KMS-11 (cell line): ENCODE measurements around the gene LCORL.
"Not testable (repeated sequence)": the region's sequence is repeated elsewhere in the genome, so short reads cannot be mapped to it uniquely, and the experiment has no call there.

ENCODE experiments used
- H2AFZ ChIP-seq: fragments of 200-600 bp; sonication (generic); 2 replicates; pipeline ENCODE4 v1.6.1; 2016; ENCODE audit warnings: antibody characterized with exemption, mixed run types, low read depth
- H3K27ac ChIP-seq: fragments of 200-600 bp; sonication (generic); 2 replicates; pipeline ENCODE4 v1.6.1; 2016; ENCODE audit warnings: mild to moderate bottlenecking, mixed run types
- H3K27me3 ChIP-seq: fragments of 200-600 bp; sonication (generic); 2 replicates; pipeline ENCODE4 v1.6.1; 2017; ENCODE audit warnings: mild to moderate bottlenecking, low read depth, mixed run types, moderate library complexity; ENCODE audit not compliant: insufficient read depth
- H3K36me3 ChIP-seq: fragments of 200-600 bp; sonication (generic); 2 replicates; pipeline ENCODE4 v1.6.1; 2017; ENCODE audit warnings: mild to moderate bottlenecking, mixed run types; ENCODE audit not compliant: insufficient read depth
- H3K4me1 ChIP-seq: fragments of 200-600 bp; sonication (generic); 2 replicates; pipeline ENCODE4 v1.6.1; 2016; ENCODE audit warnings: mild to moderate bottlenecking, low read depth, mixed run types; ENCODE audit not compliant: poor library complexity, severe bottlenecking
- H3K4me2 ChIP-seq: fragments of 200-600 bp; sonication (generic); 2 replicates; pipeline ENCODE4 v1.7.0; 2016; ENCODE audit warnings: mild to moderate bottlenecking, mixed run types
- H3K4me3 ChIP-seq: fragments of 200-600 bp; sonication (generic); IDR thresholded peaks from 2 replicates; pipeline ENCODE4 v1.6.1; 2017; ENCODE audit warnings: low read depth, low read length, mixed read lengths; ENCODE audit not compliant: insufficient read depth
- H3K79me2 ChIP-seq: fragments of 200-600 bp; sonication (generic); 2 replicates; pipeline ENCODE4 v1.6.1; 2016; ENCODE audit warnings: low read depth, mixed run types; ENCODE audit not compliant: insufficient read depth
- H3K9ac ChIP-seq: fragments of 200-600 bp; sonication (generic); 2 replicates; pipeline ENCODE4 v1.6.1; 2016; ENCODE audit warnings: mild to moderate bottlenecking, mixed run types
- H4K20me1 ChIP-seq: fragments of 200-600 bp; sonication (generic); 2 replicates; pipeline ENCODE4 v1.6.1; 2016; ENCODE audit warnings: mild to moderate bottlenecking, mixed run types; ENCODE audit not compliant: insufficient read depth
- TF ChIP-seq, protein P1 (sequence below): fragments of 200-600 bp; sonication (generic); conservative IDR thresholded peaks from 2 replicates; pipeline ENCODE4 v1.6.1; 2017; ENCODE audit warnings: low read depth, mild to moderate bottlenecking, antibody characterized with exemption, low read length, moderate library complexity, mixed read lengths

LCORL gene

DNA sequence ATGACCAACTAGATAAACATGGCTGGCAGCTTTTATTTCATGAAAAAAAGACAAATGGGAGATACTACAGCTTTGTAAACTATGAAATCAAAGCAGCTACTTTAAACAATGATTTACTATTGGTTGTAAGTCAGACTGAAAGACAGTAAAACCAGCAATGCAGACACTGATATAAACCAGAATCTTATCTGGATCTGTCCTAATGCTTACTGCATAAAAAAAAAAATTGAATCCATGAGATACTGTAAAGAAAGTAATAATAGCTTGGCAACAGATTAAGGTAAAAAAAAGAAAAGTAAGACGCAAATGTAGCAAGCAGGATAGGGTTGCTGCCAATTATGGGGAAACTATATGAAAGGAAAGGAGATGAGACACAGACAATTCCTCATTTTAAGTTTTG lies 7.3 kb downstream of the LCORL start:
- Histone ChIP-seq H3K4me3 (no peak overlapping the region), H3K36me3 (no peaks in the 10 kb centered on the region), H3K4me2 (no peak overlapping the region), H3K27ac (no peak overlapping the region), H3K4me1 (peaks cover 8% of the 10 kb centered on the region), H3K79me2 (peaks cover 65% of the 10 kb centered on the region), H3K27me3 (no peaks in the 10 kb centered on the region), H3K9ac (no peak overlapping the region), H4K20me1 (no peaks in the 10 kb centered on the region), H2AFZ (no peak overlapping the region)
- TF ChIP-seq, protein P1, sequence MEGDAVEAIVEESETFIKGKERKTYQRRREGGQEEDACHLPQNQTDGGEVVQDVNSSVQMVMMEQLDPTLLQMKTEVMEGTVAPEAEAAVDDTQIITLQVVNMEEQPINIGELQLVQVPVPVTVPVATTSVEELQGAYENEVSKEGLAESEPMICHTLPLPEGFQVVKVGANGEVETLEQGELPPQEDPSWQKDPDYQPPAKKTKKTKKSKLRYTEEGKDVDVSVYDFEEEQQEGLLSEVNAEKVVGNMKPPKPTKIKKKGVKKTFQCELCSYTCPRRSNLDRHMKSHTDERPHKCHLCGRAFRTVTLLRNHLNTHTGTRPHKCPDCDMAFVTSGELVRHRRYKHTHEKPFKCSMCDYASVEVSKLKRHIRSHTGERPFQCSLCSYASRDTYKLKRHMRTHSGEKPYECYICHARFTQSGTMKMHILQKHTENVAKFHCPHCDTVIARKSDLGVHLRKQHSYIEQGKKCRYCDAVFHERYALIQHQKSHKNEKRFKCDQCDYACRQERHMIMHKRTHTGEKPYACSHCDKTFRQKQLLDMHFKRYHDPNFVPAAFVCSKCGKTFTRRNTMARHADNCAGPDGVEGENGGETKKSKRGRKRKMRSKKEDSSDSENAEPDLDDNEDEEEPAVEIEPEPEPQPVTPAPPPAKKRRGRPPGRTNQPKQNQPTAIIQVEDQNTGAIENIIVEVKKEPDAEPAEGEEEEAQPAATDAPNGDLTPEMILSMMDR = no peak

DNA sequence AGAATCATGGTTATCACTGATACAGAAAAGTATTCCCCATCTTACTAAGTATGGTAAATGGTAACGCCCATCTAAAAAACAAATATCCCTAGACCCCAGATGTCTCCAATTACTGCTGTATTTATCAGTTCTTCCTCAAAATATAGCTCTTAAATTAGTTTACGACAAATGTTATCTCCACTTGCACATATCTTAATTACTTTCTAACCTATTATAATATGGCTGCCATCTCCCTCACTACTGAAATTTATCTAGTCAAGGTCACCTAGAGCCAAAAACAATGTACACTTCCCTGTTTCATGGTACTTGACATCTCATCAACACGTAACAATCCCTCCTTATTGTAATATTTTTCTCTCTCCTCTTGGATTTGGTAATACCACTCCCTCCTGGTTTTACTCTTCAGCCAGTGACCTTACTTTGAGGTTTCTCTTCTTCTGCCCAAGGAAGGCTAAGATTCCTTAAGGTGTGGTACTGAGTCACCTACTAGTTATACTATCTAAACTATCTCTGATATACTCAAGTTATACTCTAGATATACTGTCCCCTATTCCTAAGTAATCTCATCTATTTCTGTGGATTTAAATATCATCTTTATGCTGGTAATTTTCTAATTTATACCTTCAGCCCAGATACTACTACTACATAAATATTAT lies 8.6 kb downstream of the LCORL start:
- Histone ChIP-seq H3K79me2 (peaks cover 52% of the 10 kb centered on the region), H4K20me1 (no peaks in the 10 kb centered on the region)

DNA sequence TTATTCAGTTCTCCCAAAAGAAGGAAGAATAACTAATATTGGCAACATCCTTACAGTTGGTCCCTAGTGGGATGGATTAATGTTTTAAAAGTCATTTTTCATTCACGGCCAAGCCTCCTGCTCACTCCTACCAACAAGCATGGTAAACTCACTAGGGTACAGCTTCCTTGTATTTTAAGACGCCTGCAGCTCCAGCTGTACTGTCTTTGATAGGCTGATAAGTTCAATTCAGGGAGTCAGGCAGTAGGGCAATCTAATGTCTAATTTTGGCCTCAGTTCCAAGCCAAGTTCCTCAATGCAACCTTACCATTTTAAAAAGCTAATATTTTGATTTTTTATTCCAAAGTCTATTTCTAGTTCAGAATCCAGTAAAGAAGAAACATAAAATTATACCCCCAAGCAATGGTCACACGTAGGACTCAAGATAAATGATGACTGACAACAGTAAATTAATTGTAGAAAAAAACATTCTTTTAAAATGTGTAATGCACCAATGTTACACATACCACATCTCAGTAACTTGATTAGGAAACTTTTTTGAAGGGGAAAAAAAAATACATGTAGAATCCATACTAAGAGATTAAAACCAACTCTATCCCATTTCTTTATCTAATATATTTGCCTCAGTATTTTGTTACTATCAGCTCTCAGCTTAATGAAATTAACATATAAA lies 9.3 kb downstream of the LCORL start:
- H3K79me2 ChIP-seq = peaks cover 45% of the 10 kb centered on the region
- no peaks in the 10 kb centered on the region for H3K36me3 ChIP-seq
- H3K4me2 ChIP-seq = no peak overlapping the region
- no peaks in the 10 kb centered on the region for H4K20me1 ChIP-seq
- no peaks in the 10 kb centered on the region for H3K27me3 ChIP-seq
- H3K4me3 ChIP-seq = no peak overlapping the region
- H2AFZ ChIP-seq = no peak overlapping the region
- H3K4me1 ChIP-seq = no peaks in the 10 kb centered on the region
- TF ChIP-seq, protein P1 = no peak
- no peak overlapping the region for H3K27ac ChIP-seq
- H3K9ac ChIP-seq = no peak overlapping the region

More for the DNA sequence above, 8.6 kb downstream of the LCORL start:
- Histone ChIP-seq H3K36me3 (no peaks in the 10 kb centered on the region), H2AFZ (no peak overlapping the region), H3K4me1 (no peaks in the 10 kb centered on the region), H3K4me2 (no peak overlapping the region), H3K9ac (no peak overlapping the region), H3K27ac (no peak overlapping the region), H3K27me3 (no peaks in the 10 kb centered on the region), H3K4me3 (no peak overlapping the region)
- TF ChIP-seq, protein P1 = no peak

DNA sequence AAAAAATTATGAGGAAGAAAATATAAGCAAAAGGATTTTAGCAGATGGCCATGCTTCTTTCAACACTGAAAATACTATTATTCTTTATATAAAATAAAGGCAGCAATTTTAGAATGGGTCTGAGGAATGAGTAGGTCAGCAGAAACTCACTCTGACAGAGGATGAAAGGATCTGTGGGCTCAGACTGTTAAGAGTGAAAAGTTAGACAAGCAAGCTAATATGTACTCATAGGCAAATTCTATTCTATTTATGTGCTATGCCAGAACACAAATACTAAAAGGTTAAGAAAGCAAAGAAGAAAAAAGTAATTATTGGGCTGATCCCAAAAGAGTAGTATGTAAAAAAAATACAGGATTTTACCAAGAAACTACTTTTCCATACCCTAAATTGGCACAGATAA lies 13.9 kb downstream of the LCORL start:
- H4K20me1 ChIP-seq = no peaks in the 10 kb centered on the region
- TF ChIP-seq, protein P1 = no peak
- no peak overlapping the region for H3K4me3 ChIP-seq
- no peak overlapping the region for H3K9ac ChIP-seq
- no peaks in the 10 kb centered on the region for H3K36me3 ChIP-seq
- no peak overlapping the region for H2AFZ ChIP-seq
- no peak overlapping the region for H3K27ac ChIP-seq
- H3K79me2 ChIP-seq = peaks cover 10% of the 10 kb centered on the region; the same call in 1 of the 2 replicates
- no peaks in the 10 kb centered on the region for H3K27me3 ChIP-seq
- no peaks in the 10 kb centered on the region for H3K4me1 ChIP-seq
- H3K4me2 ChIP-seq = no peak overlapping the region

DNA sequence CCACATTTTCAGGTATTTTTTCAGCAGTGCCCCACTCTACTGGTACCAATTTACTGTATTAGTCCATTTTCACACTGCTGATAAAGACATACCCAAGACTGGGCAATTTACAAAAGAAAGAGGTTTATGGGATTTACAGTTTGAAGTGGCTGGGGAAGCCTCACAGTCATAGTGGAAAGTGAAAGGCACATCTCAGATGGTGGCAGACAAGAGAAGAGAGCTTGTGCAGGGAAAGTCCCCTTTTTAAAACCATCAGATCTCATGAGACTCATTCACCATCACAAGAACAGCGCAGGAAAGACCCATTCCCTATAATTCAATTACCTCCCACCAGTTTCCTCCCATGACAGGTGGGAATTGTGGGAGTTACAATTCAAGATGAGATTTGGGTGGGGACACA lies 15.1 kb downstream of the LCORL start:
- H3K4me1 ChIP-seq, H3K4me2 ChIP-seq, H3K4me3 ChIP-seq, H3K27me3 ChIP-seq, H3K36me3 ChIP-seq, H3K27ac ChIP-seq, H3K9ac ChIP-seq, H4K20me1 ChIP-seq, H2AFZ ChIP-seq: not testable (repeated sequence)
- H3K79me2 ChIP-seq = peaks cover 12% of the 10 kb centered on the region; the same call in 1 of the 2 replicates
